CD8-positive, alpha-beta memory T cell (primary cell): ENCODE data around the gene ZDHHC24. TPM values are rescaled to one million over a fixed set of nuclear protein-coding genes. Genes with fewer than 3 reads are reported as not detected.
A peak's percentile ranks its signal among the peaks of the same experiment; 100 is the strongest.

ENCODE experiments used
- CTCF ChIA-PET: fragments of 350-600 bp; sonication (Branson Sonifier 250); formaldehyde crosslinking; loops from one replicate; lab custom pipeline; 2021; ENCODE audit warnings: antibody characterized with exemption; lab: Charles Lee
- POLR2A ChIA-PET: fragments of 350-600 bp; sonication (Branson Sonifier 250); formaldehyde crosslinking; loops from one replicate; lab custom pipeline; 2021; ENCODE audit warnings: antibody characterized with exemption; lab: Charles Lee
- DNase-seq, 5 donors: peaks; one replicate each; pipeline versions ENCODE4 v3.0.0 to v3.0.0-alpha.2; 2020 to 2022; ENCODE audit warnings: mixed read lengths in 1 of 5
- H3K27ac ChIP-seq: one replicate; pipeline ENCODE4 v1.7.0; 2013; ENCODE audit warnings: low read depth, mild to moderate bottlenecking, low read length, moderate library complexity
- H3K27me3 ChIP-seq: 2 replicates; pipeline ENCODE4 v1.7.0; 2013; ENCODE audit warnings: low read length, mild to moderate bottlenecking; ENCODE audit not compliant: insufficient read depth, poor library complexity, severe bottlenecking
- H3K36me3 ChIP-seq: 2 replicates; pipeline ENCODE4 v1.7.0; 2013; ENCODE audit warnings: mild to moderate bottlenecking, low read length, moderate library complexity; ENCODE audit not compliant: insufficient read depth
- H3K4me1 ChIP-seq: 2 replicates; pipeline ENCODE4 v1.7.0; 2013; ENCODE audit warnings: mild to moderate bottlenecking, low read length, moderate library complexity; ENCODE audit not compliant: insufficient read depth
- H3K4me3 ChIP-seq: 2 replicates; pipeline ENCODE4 v1.7.0; 2013; ENCODE audit warnings: mild to moderate bottlenecking, low read length
- H3K9me3 ChIP-seq: 2 replicates; pipeline ENCODE4 v1.7.0; 2013; ENCODE audit warnings: mild to moderate bottlenecking, low read length
- H3K27ac Mint-ChIP-seq, 8 donors: one replicate each; pipeline ENCODE4 v1.8.0; 2020 to 2021; ENCODE audit warnings: mixed read lengths in 8 of 8, mild to moderate bottlenecking in 6 of 8, inconsistent platforms in 3 of 8, moderate library complexity in 3 of 8
- H3K27me3 Mint-ChIP-seq, 2 donors: one replicate each; pipeline ENCODE4 v1.8.0; 2020 to 2021; ENCODE audit warnings: mixed read lengths in 2 of 2, mild to moderate bottlenecking in 1 of 2, moderate library complexity in 1 of 2
- H3K36me3 Mint-ChIP-seq, 3 donors: one replicate each; pipeline ENCODE4 v1.8.0; 2020 to 2021; ENCODE audit warnings: mixed read lengths in 3 of 3, inconsistent platforms in 1 of 3, mild to moderate bottlenecking in 1 of 3
- H3K4me1 Mint-ChIP-seq, 3 donors: one replicate each; pipeline ENCODE4 v1.8.0; 2020 to 2021; ENCODE audit warnings: mixed read lengths in 3 of 3, inconsistent platforms in 1 of 3, mild to moderate bottlenecking in 1 of 3
- H3K4me3 Mint-ChIP-seq, 7 donors: one replicate each; pipeline ENCODE4 v1.8.0; 2020 to 2021; ENCODE audit warnings: mixed read lengths in 7 of 7, mild to moderate bottlenecking in 6 of 7, moderate library complexity in 4 of 7, inconsistent platforms in 2 of 7
- H3K9me3 Mint-ChIP-seq, 5 donors: one replicate each; pipeline ENCODE4 v1.8.0; 2020 to 2022; ENCODE audit warnings: mixed read lengths in 5 of 5, mild to moderate bottlenecking in 3 of 5, moderate library complexity in 2 of 5, inconsistent platforms in 1 of 5
- polyA plus RNA-seq: library from polyadenylated mRNA; unstranded; fragments of 300-500 nt; fragmentation: Illumina TruSeq; gene quantifications from one replicate; pipeline ENCODE4 v1.2.3, GENCODE V29; 2021
- total RNA-seq, 2 experiments: library from RNA; stranded (reverse); gene quantifications; one replicate each; pipeline ENCODE4 v1.2.3, GENCODE V29; 2021

The ZDHHC24 gene
- total and polyA plus RNA-seq, 3 experiments from 2014 or later = 16.6 to 21.5 (median 17.1) TPM

DNA sequence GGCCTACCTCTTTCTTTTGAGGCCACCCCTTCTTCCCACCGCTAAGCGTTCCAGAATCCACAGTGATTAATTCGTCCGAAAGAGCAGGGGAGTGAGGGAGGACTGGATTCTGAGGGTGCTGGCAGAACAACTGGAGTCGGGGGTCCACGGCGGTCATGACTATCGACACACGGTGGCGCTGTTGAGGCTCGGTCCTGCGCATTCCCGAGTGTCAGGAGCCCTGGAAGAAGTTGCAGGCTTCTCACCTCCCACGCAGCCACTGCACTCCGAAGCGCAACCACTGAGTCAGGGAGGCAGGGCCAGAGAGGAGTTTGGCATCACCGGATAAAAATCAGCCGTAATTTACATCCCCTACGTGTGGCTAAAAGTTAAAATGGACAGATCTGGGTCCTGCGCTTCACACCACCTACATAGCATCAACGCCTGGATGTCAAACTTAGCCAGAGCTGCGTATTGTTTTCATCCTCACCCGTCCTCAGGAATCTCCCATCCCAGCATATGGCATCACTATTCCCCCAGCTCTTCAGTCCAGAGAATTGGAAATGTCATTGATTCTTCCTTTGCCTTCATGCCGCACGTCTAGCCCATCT lies 33.3 kb upstream of the ZDHHC24 start:
- ChIA-PET CTCF (interaction anchor here (0.8 to 6.4 kb wide), 18 partner anchors 10 to 170 kb away, joined by 3 to 135 read pairs (median 3); partner anchors contain the start of genes ACTN3, CCDC87, CCS and CTSF), POLR2A (interaction anchor here (1.0 kb wide), 1 partner anchor 99 kb away, joined by 5 read pairs; the partner anchor contains the start of gene RBM4B)
- Histone ChIP-seq H3K27ac (no peak overlapping the region), H3K36me3 (no peaks in the 10 kb centered on the region), H3K9me3 (no peaks in the 10 kb centered on the region), H3K4me3 (no peak overlapping the region), H3K27me3 (no peaks in the 10 kb centered on the region), H3K4me1 (peaks cover 3% of the 10 kb centered on the region)
- Mint-ChIP-seq H3K9me3 (peaks cover 2 to 9% (median 4%) of the 10 kb centered on the region in 5 donors), H3K27ac (peak overlapping the region in 3 of 8 donors; percentile 12 to 91 (median 17)), H3K4me3 (no peak overlapping the region), H3K4me1 (peaks cover 9 to 11% (median 10%) of the 10 kb centered on the region in 3 donors), H3K27me3 (peaks cover 2 to 23% of the 10 kb centered on the region in 2 donors), H3K36me3 (no peaks in the 10 kb centered on the region)
- peak; percentile 63 to 85 (median 71) for DNase-seq

DNA sequence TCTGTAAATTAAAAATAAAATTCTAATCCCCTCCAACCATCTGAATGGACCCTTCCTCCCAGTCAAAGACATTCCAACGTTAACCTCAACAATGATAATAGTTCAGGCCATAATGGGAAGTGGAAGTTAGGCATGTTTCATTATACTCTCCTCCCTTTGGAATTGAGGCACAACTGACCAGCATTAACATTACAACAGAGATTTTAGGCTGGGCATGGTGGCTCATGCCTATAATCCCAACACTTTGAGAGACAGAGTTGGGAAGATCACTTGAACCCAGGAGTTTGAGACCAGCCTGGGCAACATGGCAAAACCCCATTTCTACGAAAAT lies 25.0 kb upstream of the ZDHHC24 start:
- peaks cover 6 to 31% of the 10 kb centered on the region in 2 donors for H3K27me3 Mint-ChIP-seq
- peaks cover 0 to 2% (median 0%) of the 10 kb centered on the region in 3 donors for H3K36me3 Mint-ChIP-seq
- no peaks in the 10 kb centered on the region for H3K27me3 ChIP-seq
- no peak overlapping the region for H3K27ac ChIP-seq
- DNase-seq = no peak
- no peaks in the 10 kb centered on the region for H3K9me3 ChIP-seq
- no peaks in the 10 kb centered on the region for H3K36me3 ChIP-seq
- H3K27ac Mint-ChIP-seq = no peak overlapping the region
- peak overlapping the region in 1 of 7 donors; percentile 40 for H3K4me3 Mint-ChIP-seq
- CTCF ChIA-PET = no interaction called here
- H3K4me1 Mint-ChIP-seq = peaks cover 4 to 15% (median 10%) of the 10 kb centered on the region in 3 donors
- no peaks in the 10 kb centered on the region for H3K9me3 Mint-ChIP-seq
- peaks cover 9% of the 10 kb centered on the region for H3K4me1 ChIP-seq
- POLR2A ChIA-PET = no interaction called here
- H3K4me3 ChIP-seq = no peak overlapping the region

DNA sequence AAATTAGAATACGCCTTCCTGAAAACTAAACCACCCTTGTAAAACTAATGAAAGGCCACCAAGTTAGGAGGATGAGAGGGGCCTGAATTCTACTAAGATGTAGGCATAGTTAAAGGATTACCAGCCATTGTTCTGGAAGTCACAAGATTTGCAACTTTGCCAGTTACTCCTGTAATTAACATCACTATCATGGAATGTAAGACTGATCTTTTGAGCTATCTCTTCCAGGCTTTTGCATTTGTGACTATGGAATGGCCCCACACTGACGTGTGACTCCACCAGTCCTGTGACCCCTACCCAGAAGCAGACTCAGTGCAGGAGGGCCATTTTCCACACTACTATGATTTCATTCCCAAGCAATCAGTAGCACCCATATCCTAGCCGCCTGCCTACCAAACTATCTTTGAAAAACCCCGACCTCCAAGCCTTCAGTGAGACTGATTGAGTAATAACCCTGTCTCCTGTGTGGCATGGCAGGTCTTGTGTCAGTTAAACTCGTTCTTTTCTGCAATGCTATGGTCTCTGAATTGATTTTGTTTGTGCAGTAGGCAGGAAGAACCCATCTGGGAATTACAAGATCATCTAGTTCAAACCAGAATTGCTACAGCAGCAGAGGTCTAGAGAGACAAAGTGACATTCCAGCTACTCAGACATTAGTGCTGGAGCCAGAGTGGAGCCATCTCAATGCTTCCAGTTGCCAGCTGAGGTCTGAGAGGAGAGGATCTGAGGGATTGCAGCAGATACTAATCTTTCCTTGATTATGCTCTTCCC lies 24.4 kb upstream of the ZDHHC24 start:
- H3K9me3 ChIP-seq = no peaks in the 10 kb centered on the region
- Mint-ChIP-seq H3K27me3 (peaks cover 6 to 26% of the 10 kb centered on the region in 2 donors), H3K4me3 (peak overlapping the region in 3 of 7 donors; percentile 6 to 40 (median 20)), H3K36me3 (peaks cover 0 to 5% (median 0%) of the 10 kb centered on the region in 3 donors), H3K4me1 (peaks cover 4 to 15% (median 10%) of the 10 kb centered on the region in 3 donors), H3K27ac (no peak overlapping the region), H3K9me3 (no peaks in the 10 kb centered on the region)
- H3K27me3 ChIP-seq = no peaks in the 10 kb centered on the region
- H3K4me1 ChIP-seq = peaks cover 9% of the 10 kb centered on the region
- no peak overlapping the region for H3K4me3 ChIP-seq
- no peak for DNase-seq
- CTCF ChIA-PET = interaction anchor here (0.8 to 3.8 kb wide), 4 partner anchors 8 to 108 kb away, joined by 3 to 14 read pairs (median 10); partner anchors contain the start of gene RBM4B
- H3K36me3 ChIP-seq = no peaks in the 10 kb centered on the region
- POLR2A ChIA-PET = no interaction called here
- H3K27ac ChIP-seq = no peak overlapping the region

DNA sequence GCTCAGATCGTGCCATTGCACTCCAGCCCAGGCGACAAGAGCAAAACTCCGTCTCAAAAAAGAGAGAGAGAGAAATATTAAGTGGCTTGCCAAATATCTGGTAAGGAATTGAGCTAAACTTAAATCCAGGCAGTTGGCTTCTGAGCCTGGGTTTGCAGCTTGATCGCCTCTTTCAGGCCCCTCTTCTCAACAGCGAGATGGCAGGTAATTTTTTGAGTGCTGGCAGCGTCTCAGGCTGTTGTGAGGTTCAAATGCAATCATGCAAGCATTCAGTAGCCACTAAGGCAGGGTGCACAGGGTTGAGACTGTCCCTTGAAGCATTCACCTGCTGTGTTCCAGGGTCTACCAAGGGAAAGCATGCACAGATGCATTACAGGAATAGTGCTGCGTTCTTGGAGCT lies 23.2 kb upstream of the ZDHHC24 start:
- H3K4me3 Mint-ChIP-seq = peak overlapping the region in 1 of 7 donors; percentile 80
- POLR2A ChIA-PET = interaction anchor here (0.7 to 2.5 kb wide), 5 partner anchors 23 to 103 kb away, joined by 3 to 12 read pairs (median 4); partner anchors contain the start of genes ACTN3, PELI3, RBM14 and ZDHHC24

GRCh38 chr11:66568124-66568916 lies 22.5 kb upstream of the ZDHHC24 start, which contains the start of gene CTSF:
Gene CTSF, minus strand, starts transcription at chr11:66568606. Its CDS starts 120 bp downstream, at chr11:66568486.
- POLR2A ChIA-PET = interaction anchor here (0.7 to 2.5 kb wide), 7 partner anchors 22 to 158 kb away, joined by 3 to 12 read pairs (median 4); partner anchors contain the start of genes ACTN3, PELI3, RBM14 and RBM4B
- H3K27me3 ChIP-seq = no peaks in the 10 kb centered on the region
- CTCF ChIA-PET = interaction anchor here (0.9 to 3.8 kb wide), 7 partner anchors 10 to 129 kb away, joined by 3 to 14 read pairs (median 5); partner anchors contain the start of genes ACTN3, CCDC87, CCS and RBM4B
- H3K9me3 Mint-ChIP-seq = no peaks in the 10 kb centered on the region
- peaks cover 4 to 15% (median 10%) of the 10 kb centered on the region in 3 donors for H3K4me1 Mint-ChIP-seq
- H3K27ac ChIP-seq = no peak within 1 kb of the TSS
- DNase-seq = peak; percentile 46 to 81 (median 73)
- peaks cover 9% of the 10 kb centered on the region for H3K4me1 ChIP-seq
- H3K4me3 Mint-ChIP-seq = peak within 1 kb of the TSS; percentile 45 to 83 (median 82)
- peaks cover 0 to 5% (median 0%) of the 10 kb centered on the region in 3 donors for H3K36me3 Mint-ChIP-seq
- H3K27me3 Mint-ChIP-seq = peaks cover 5 to 11% of the 10 kb centered on the region in 2 donors
- H3K9me3 ChIP-seq = no peaks in the 10 kb centered on the region
- H3K36me3 ChIP-seq = no peaks in the 10 kb centered on the region
- H3K27ac Mint-ChIP-seq = peak within 1 kb of the TSS in 4 of 8 donors; percentile 54 to 90 (median 88)
- H3K4me3 ChIP-seq = peak within 1 kb of the TSS; percentile 41

More for the DNA sequence above, 23.2 kb upstream of the ZDHHC24 start:
- H3K4me1 Mint-ChIP-seq = peaks cover 4 to 15% (median 10%) of the 10 kb centered on the region in 3 donors
- H3K9me3 Mint-ChIP-seq = no peaks in the 10 kb centered on the region
- no peak overlapping the region for H3K27ac Mint-ChIP-seq
- CTCF ChIA-PET = interaction anchor here (0.9 to 3.8 kb wide), 5 partner anchors 9 to 129 kb away, joined by 3 to 14 read pairs (median 8); partner anchors contain the start of genes CCDC87, CCS and RBM4B
- peaks cover 0 to 5% (median 0%) of the 10 kb centered on the region in 3 donors for H3K36me3 Mint-ChIP-seq
- Histone ChIP-seq H3K4me1 (peaks cover 9% of the 10 kb centered on the region), H3K4me3 (no peak overlapping the region), H3K27ac (no peak overlapping the region), H3K36me3 (no peaks in the 10 kb centered on the region), H3K9me3 (no peaks in the 10 kb centered on the region), H3K27me3 (no peaks in the 10 kb centered on the region)
- H3K27me3 Mint-ChIP-seq = peaks cover 5 to 17% of the 10 kb centered on the region in 2 donors
- DNase-seq = no peak

DNA sequence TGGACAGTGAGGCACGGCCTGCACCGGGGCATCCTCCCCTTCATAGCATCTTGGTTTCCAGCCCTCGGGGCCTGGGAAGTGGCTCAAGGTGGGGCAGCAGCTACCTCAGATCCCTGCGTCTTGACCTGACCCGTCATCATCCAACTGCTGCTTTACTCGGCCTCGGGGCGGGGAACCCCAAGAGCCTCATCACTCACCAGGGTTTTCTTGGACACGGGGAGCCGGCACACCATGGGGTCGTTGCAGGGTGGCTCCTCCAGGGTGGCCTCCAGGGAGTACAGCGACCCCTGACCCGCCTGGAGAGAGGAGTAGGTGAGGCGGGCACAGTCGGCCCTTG lies 21.9 kb upstream of the ZDHHC24 start:
- no peak overlapping the region for H3K27ac Mint-ChIP-seq
- ChIA-PET CTCF (interaction anchor here (1.2 to 3.8 kb wide), 5 partner anchors 10 to 128 kb away, joined by 3 to 14 read pairs (median 5); partner anchors contain the start of genes ACTN3, RBM4B and ZDHHC24), POLR2A (interaction anchor here (1.1 to 2.5 kb wide), 3 partner anchors 22 to 110 kb away, joined by 4 to 12 read pairs (median 7); partner anchors contain the start of genes ACTN3, RBM14, RBM4B and ZDHHC24)
- Histone ChIP-seq H3K27me3 (no peaks in the 10 kb centered on the region), H3K9me3 (no peaks in the 10 kb centered on the region), H3K36me3 (no peaks in the 10 kb centered on the region), H3K4me1 (peaks cover 9% of the 10 kb centered on the region), H3K4me3 (peak overlapping the region; percentile 41), H3K27ac (no peak overlapping the region)
- H3K27me3 Mint-ChIP-seq = peaks cover 5 to 11% of the 10 kb centered on the region in 2 donors
- peaks cover 4 to 15% (median 10%) of the 10 kb centered on the region in 3 donors for H3K4me1 Mint-ChIP-seq
- H3K4me3 Mint-ChIP-seq = peak overlapping the region; percentile 45 to 83 (median 73)
- H3K36me3 Mint-ChIP-seq = peaks cover 0 to 5% (median 0%) of the 10 kb centered on the region in 3 donors
- no peak for DNase-seq
- H3K9me3 Mint-ChIP-seq = no peaks in the 10 kb centered on the region

GRCh38 chr11:66566221-66566620 lies 20.4 kb upstream of the ZDHHC24 start:
- peak overlapping the region in 4 of 7 donors; percentile 12 to 55 (median 20) for H3K4me3 Mint-ChIP-seq

More at GRCh38 chr11:66566221-66566620, 20.4 kb upstream of the ZDHHC24 start:
- Histone ChIP-seq H3K9me3 (no peaks in the 10 kb centered on the region), H3K4me3 (no peak overlapping the region), H3K36me3 (no peaks in the 10 kb centered on the region), H3K27ac (no peak overlapping the region), H3K27me3 (no peaks in the 10 kb centered on the region), H3K4me1 (peaks cover 9% of the 10 kb centered on the region)
- H3K27me3 Mint-ChIP-seq = peaks cover 7 to 11% of the 10 kb centered on the region in 2 donors
- H3K27ac Mint-ChIP-seq = no peak overlapping the region
- peaks cover 0 to 5% (median 0%) of the 10 kb centered on the region in 3 donors for H3K36me3 Mint-ChIP-seq
- DNase-seq = no peak
- POLR2A ChIA-PET = no interaction called here
- CTCF ChIA-PET = no interaction called here
- H3K9me3 Mint-ChIP-seq = no peaks in the 10 kb centered on the region
- peaks cover 4 to 15% (median 10%) of the 10 kb centered on the region in 3 donors for H3K4me1 Mint-ChIP-seq
